ENCODE data around the gene TESPA1. TPM values are rescaled to one million over a fixed set of nuclear protein-coding genes. Genes with fewer than 3 reads are reported as not detected.

Gene TESPA1
- total and polyA plus RNA-seq, 4 experiments from 2014 or later: 105 to 287 (median 243) TPM

GRCh38 chr12:54967461-54967860, 17.1 kb downstream of the TESPA1 start:
- Mint-ChIP-seq H3K4me1 (peaks cover 59 to 91% (median 79%) of the 10 kb centered on the region in 4 donors), H3K36me3 (peaks cover 76 to 80% of the 10 kb centered on the region in 2 donors), H3K9me3 (no peaks in the 10 kb centered on the region), H3K4me3 (peak overlapping the region in 7 of 8 donors; percentile 56 to 84 (median 80)), H3K27me3 (no peaks in the 10 kb centered on the region), H3K27ac (peak overlapping the region; percentile 58 to 94 (median 87))
- DNase-seq: peak in 1 of 5 donors; percentile 59
- ChIA-PET POLR2A (ENCODE audit: partially characterized antibody) (interaction anchor here (1.0 to 9.3 kb wide), 3 partner anchors 10 to 17 kb away, joined by 3 to 141 read pairs (median 96); partner anchors contain the start of gene TESPA1), CTCF (ENCODE audit: partially characterized antibody) (interaction anchor here (1.2 to 8.5 kb wide), 8 partner anchors 8 to 110 kb away, joined by 3 to 67 read pairs (median 12); no protein-coding TSS in a partner anchor)
- H3K9me3 ChIP-seq (ENCODE audit: control insufficient read depth in 1 of 2, low read length in 2 of 2): no peaks in the 10 kb centered on the region
- H3K4me1 ChIP-seq (ENCODE audit: insufficient read depth, low read length): peaks cover 74% of the 10 kb centered on the region
- H3K4me3 ChIP-seq (ENCODE audit: low read length in 2 of 2): no peak overlapping the region
- H3K36me3 ChIP-seq (ENCODE audit: insufficient read depth, low read length): peaks cover 61% of the 10 kb centered on the region
- intact Hi-C loops (cut with micrococcal nuclease): no loop called here
- H3K27me3 ChIP-seq (ENCODE audit: insufficient read depth, low read length): no peaks in the 10 kb centered on the region
- peak overlapping the region; percentile 46 for H3K27ac ChIP-seq (ENCODE audit: low read depth, low read length)

GRCh38 chr12:54961190-54961589, 23.4 kb downstream of the TESPA1 start:
- Mint-ChIP-seq H3K27ac (peak overlapping the region; percentile 57 to 94 (median 84)), H3K27me3 (no peaks in the 10 kb centered on the region), H3K9me3 (no peaks in the 10 kb centered on the region), H3K4me3 (peak overlapping the region in 5 of 8 donors; percentile 29 to 41 (median 31)), H3K36me3 (peaks cover 81 to 92% of the 10 kb centered on the region in 2 donors), H3K4me1 (peaks cover 68 to 96% (median 86%) of the 10 kb centered on the region in 4 donors)
- no peak for DNase-seq
- no peaks in the 10 kb centered on the region for H3K9me3 ChIP-seq (ENCODE audit: control insufficient read depth in 1 of 2, low read length in 2 of 2)
- intact Hi-C loops (cut with micrococcal nuclease): no loop called here
- peaks cover 74% of the 10 kb centered on the region for H3K4me1 ChIP-seq (ENCODE audit: insufficient read depth, low read length)
- peaks cover 81% of the 10 kb centered on the region for H3K36me3 ChIP-seq (ENCODE audit: insufficient read depth, low read length)
- CTCF ChIA-PET (ENCODE audit: partially characterized antibody): interaction anchor here (0.7 to 6.8 kb wide), 13 partner anchors 15 to 211 kb away, joined by 3 to 98 read pairs (median 7); partner anchors contain the start of genes MUCL1 and TESPA1
- no peak overlapping the region for H3K27ac ChIP-seq (ENCODE audit: low read depth, low read length)
- H3K27me3 ChIP-seq (ENCODE audit: insufficient read depth, low read length): no peaks in the 10 kb centered on the region
- no peak overlapping the region for H3K4me3 ChIP-seq (ENCODE audit: low read length in 2 of 2)
- POLR2A ChIA-PET (ENCODE audit: partially characterized antibody): interaction anchor here (1.1 to 6.9 kb wide), 5 partner anchors 10 to 212 kb away, joined by 3 to 81 read pairs (median 8); partner anchors contain the start of gene TESPA1

- no peak for DNase-seq
- CTCF ChIA-PET (ENCODE audit: partially characterized antibody): interaction anchor here (0.9 to 6.8 kb wide), 15 partner anchors 10 to 235 kb away, joined by 3 to 98 read pairs (median 10); partner anchors contain the start of genes MUCL1 and TESPA1
- Mint-ChIP-seq H3K27ac (peak overlapping the region; percentile 27 to 89 (median 84)), H3K36me3 (peaks cover 79 to 91% of the 10 kb centered on the region in 2 donors), H3K9me3 (no peaks in the 10 kb centered on the region), H3K4me1 (peaks cover 74 to 96% (median 87%) of the 10 kb centered on the region in 4 donors), H3K4me3 (peak overlapping the region in 7 of 8 donors; percentile 9 to 65 (median 47)), H3K27me3 (no peaks in the 10 kb centered on the region)
- Histone ChIP-seq H3K4me3 (ENCODE audit: low read length in 2 of 2) (no peak overlapping the region), H3K27me3 (ENCODE audit: insufficient read depth, low read length) (no peaks in the 10 kb centered on the region), H3K36me3 (ENCODE audit: insufficient read depth, low read length) (peaks cover 69% of the 10 kb centered on the region), H3K4me1 (ENCODE audit: insufficient read depth, low read length) (peaks cover 91% of the 10 kb centered on the region), H3K9me3 (ENCODE audit: control insufficient read depth in 1 of 2, low read length in 2 of 2) (no peaks in the 10 kb centered on the region), H3K27ac (ENCODE audit: low read depth, low read length) (peak overlapping the region; percentile 32)
- intact Hi-C loops (cut with micrococcal nuclease): loop anchor here (2.0 kb wide), 1 partner anchor 33 kb away; no protein-coding TSS in a partner anchor
- POLR2A ChIA-PET (ENCODE audit: partially characterized antibody): interaction anchor here (0.7 to 6.9 kb wide), 9 partner anchors 9 to 214 kb away, joined by 3 to 81 read pairs (median 4); partner anchors contain the start of gene TESPA1
These were observed 25.1 kb downstream of the TESPA1 start for GRCh38 chr12:54959291-54960018.

- Histone ChIP-seq H3K4me3 (ENCODE audit: low read length in 2 of 2) (no peak overlapping the region), H3K27me3 (ENCODE audit: insufficient read depth, low read length) (no peaks in the 10 kb centered on the region), H3K36me3 (ENCODE audit: insufficient read depth, low read length) (peaks cover 63% of the 10 kb centered on the region), H3K9me3 (ENCODE audit: control insufficient read depth in 1 of 2, low read length in 2 of 2) (no peaks in the 10 kb centered on the region), H3K27ac (ENCODE audit: low read depth, low read length) (no peak overlapping the region), H3K4me1 (ENCODE audit: insufficient read depth, low read length) (peaks cover 85% of the 10 kb centered on the region)
- H3K36me3 Mint-ChIP-seq: peaks cover 80 to 90% of the 10 kb centered on the region in 2 donors
- intact Hi-C loops (cut with micrococcal nuclease): loop anchor here (1.0 to 2.0 kb wide), 6 partner anchors 23 to 256 kb away; partner anchors contain the start of gene MUCL1
- H3K4me1 Mint-ChIP-seq: peaks cover 71 to 94% (median 84%) of the 10 kb centered on the region in 4 donors
- H3K4me3 Mint-ChIP-seq: peak overlapping the region in 5 of 8 donors; percentile 2 to 65 (median 18)
- H3K9me3 Mint-ChIP-seq: no peaks in the 10 kb centered on the region
- DNase-seq: peak; percentile 55 to 68 (median 61)
- H3K27me3 Mint-ChIP-seq: no peaks in the 10 kb centered on the region
- peak overlapping the region; percentile 37 to 84 (median 74) for H3K27ac Mint-ChIP-seq
- CTCF ChIA-PET (ENCODE audit: partially characterized antibody): interaction anchor here (0.7 to 6.8 kb wide), 22 partner anchors 11 to 256 kb away, joined by 3 to 98 read pairs (median 10); partner anchors contain the start of genes MUCL1 and TESPA1
- POLR2A ChIA-PET (ENCODE audit: partially characterized antibody): interaction anchor here (1.2 to 6.9 kb wide), 4 partner anchors 17 to 26 kb away, joined by 3 to 81 read pairs (median 11); partner anchors contain the start of gene TESPA1
These were observed 26.4 kb downstream of the TESPA1 start for GRCh38 chr12:54958048-54958658.

- peaks cover 61% of the 10 kb centered on the region for H3K36me3 ChIP-seq (ENCODE audit: insufficient read depth, low read length)
- Mint-ChIP-seq H3K27ac (peak overlapping the region; percentile 44 to 88 (median 84)), H3K27me3 (no peaks in the 10 kb centered on the region), H3K4me3 (peak overlapping the region in 6 of 8 donors; percentile 46 to 85 (median 63)), H3K4me1 (peaks cover 65 to 89% (median 80%) of the 10 kb centered on the region in 4 donors), H3K36me3 (peaks cover 81 to 91% of the 10 kb centered on the region in 2 donors), H3K9me3 (no peaks in the 10 kb centered on the region)
- no peak for DNase-seq
- CTCF ChIA-PET (ENCODE audit: partially characterized antibody): interaction anchor here (0.7 to 6.8 kb wide), 16 partner anchors 12 to 255 kb away, joined by 3 to 98 read pairs (median 9); partner anchors contain the start of genes MUCL1 and TESPA1
- H3K27ac ChIP-seq (ENCODE audit: low read depth, low read length): peak overlapping the region; percentile 26
- no peak overlapping the region for H3K4me3 ChIP-seq (ENCODE audit: low read length in 2 of 2)
- H3K27me3 ChIP-seq (ENCODE audit: insufficient read depth, low read length): no peaks in the 10 kb centered on the region
- POLR2A ChIA-PET (ENCODE audit: partially characterized antibody): interaction anchor here (0.6 to 6.9 kb wide), 7 partner anchors 10 to 207 kb away, joined by 3 to 81 read pairs (median 7); partner anchors contain the start of genes MUCL1 and TESPA1
- intact Hi-C loops (cut with micrococcal nuclease): loop anchor here (2.0 kb wide), 1 partner anchor 232 kb away; no protein-coding TSS in a partner anchor
- peaks cover 74% of the 10 kb centered on the region for H3K4me1 ChIP-seq (ENCODE audit: insufficient read depth, low read length)
- no peaks in the 10 kb centered on the region for H3K9me3 ChIP-seq (ENCODE audit: control insufficient read depth in 1 of 2, low read length in 2 of 2)
These were observed 27.5 kb downstream of the TESPA1 start for GRCh38 chr12:54956818-54957641.

- Histone ChIP-seq H3K4me1 (ENCODE audit: insufficient read depth, low read length) (peaks cover 69% of the 10 kb centered on the region), H3K27ac (ENCODE audit: low read depth, low read length) (peak overlapping the region; percentile 26), H3K9me3 (ENCODE audit: control insufficient read depth in 1 of 2, low read length in 2 of 2) (no peaks in the 10 kb centered on the region), H3K27me3 (ENCODE audit: insufficient read depth, low read length) (no peaks in the 10 kb centered on the region), H3K36me3 (ENCODE audit: insufficient read depth, low read length) (peaks cover 54% of the 10 kb centered on the region), H3K4me3 (ENCODE audit: low read length in 2 of 2) (no peak overlapping the region)
- Mint-ChIP-seq H3K27me3 (no peaks in the 10 kb centered on the region), H3K4me3 (peak overlapping the region in 6 of 8 donors; percentile 31 to 85 (median 68)), H3K36me3 (peaks cover 81 to 88% of the 10 kb centered on the region in 2 donors), H3K9me3 (no peaks in the 10 kb centered on the region), H3K27ac (peak overlapping the region; percentile 72 to 88 (median 85)), H3K4me1 (peaks cover 62 to 87% (median 77%) of the 10 kb centered on the region in 4 donors)
- intact Hi-C loops (cut with micrococcal nuclease): loop anchor here (2.0 kb wide), 1 partner anchor 232 kb away; no protein-coding TSS in a partner anchor
- no peak for DNase-seq
- ChIA-PET CTCF (ENCODE audit: partially characterized antibody) (interaction anchor here (0.7 to 6.8 kb wide), 15 partner anchors 13 to 254 kb away, joined by 3 to 98 read pairs (median 11); partner anchors contain the start of genes MUCL1 and TESPA1), POLR2A (ENCODE audit: partially characterized antibody) (interaction anchor here (1.6 to 6.9 kb wide), 5 partner anchors 21 to 206 kb away, joined by 5 to 81 read pairs (median 13); partner anchors contain the start of genes MUCL1 and TESPA1)
These were observed 28.2 kb downstream of the TESPA1 start for GRCh38 chr12:54956322-54956721.
